CD4-positive, alpha-beta memory T cell (primary cell): Measurements from ENCODE around the gene D2HGDH. TPM values are rescaled to one million over a fixed set of nuclear protein-coding genes. Genes with fewer than 3 reads are reported as not detected.

Source experiments
- CTCF ChIA-PET: fragments of 350-600 bp; sonication (Branson Sonifier 250); formaldehyde crosslinking; loops from one replicate; lab custom pipeline; 2021; ENCODE audit warnings: inconsistent platforms; ENCODE audit not compliant: partially characterized antibody; lab: Charles Lee
- POLR2A ChIA-PET: fragments of 350-600 bp; sonication (Branson Sonifier 250); formaldehyde crosslinking; loops from one replicate; lab custom pipeline; 2021; ENCODE audit not compliant: partially characterized antibody; lab: Charles Lee
- DNase-seq, 5 donors: peaks; one replicate each; pipeline versions ENCODE4 v3.0.0 to v3.0.0-alpha.2; 2020 to 2022; ENCODE audit warnings: mixed read lengths in 1 of 5
- H3K27ac ChIP-seq: one replicate; pipeline ENCODE4 v1.7.0; 2013; ENCODE audit warnings: low read depth, low read length
- H3K27me3 ChIP-seq: 2 replicates; pipeline ENCODE4 v1.7.0; 2013; ENCODE audit warnings: mild to moderate bottlenecking, low read length, moderate library complexity; ENCODE audit not compliant: insufficient read depth
- H3K36me3 ChIP-seq: 2 replicates; pipeline ENCODE4 v1.7.0; 2013; ENCODE audit warnings: mild to moderate bottlenecking, low read length, moderate library complexity; ENCODE audit not compliant: insufficient read depth
- H3K4me1 ChIP-seq: 2 replicates; pipeline ENCODE4 v1.7.0; 2013; ENCODE audit warnings: mild to moderate bottlenecking, low read length, moderate library complexity; ENCODE audit not compliant: insufficient read depth
- H3K4me3 ChIP-seq, 2 donors: one replicate each; pipeline ENCODE4 v1.7.0; 2013; ENCODE audit warnings: low read length in 2 of 2, mild to moderate bottlenecking in 1 of 2
- H3K9me3 ChIP-seq, 2 donors: one replicate each; pipeline ENCODE4 v1.7.0; 2013; ENCODE audit warnings: low read length in 2 of 2, control low read depth in 1 of 2; ENCODE audit not compliant: control insufficient read depth in 1 of 2
- H3K27ac Mint-ChIP-seq, 7 donors: one replicate each; pipeline ENCODE4 v1.8.0; 2020 to 2021; ENCODE audit warnings: mixed read lengths in 7 of 7, mild to moderate bottlenecking in 6 of 7, inconsistent platforms in 3 of 7, moderate library complexity in 3 of 7
- H3K27me3 Mint-ChIP-seq, 2 donors: one replicate each; pipeline ENCODE4 v1.8.0; 2020 to 2021; ENCODE audit warnings: mixed read lengths in 2 of 2
- H3K36me3 Mint-ChIP-seq, 2 donors: one replicate each; pipeline ENCODE4 v1.8.0; 2020 to 2021; ENCODE audit warnings: mixed read lengths in 2 of 2, inconsistent platforms in 1 of 2, mild to moderate bottlenecking in 1 of 2
- H3K4me1 Mint-ChIP-seq, 4 donors: one replicate each; pipeline ENCODE4 v1.8.0; 2020 to 2021; ENCODE audit warnings: mixed read lengths in 4 of 4, mild to moderate bottlenecking in 1 of 4
- H3K4me3 Mint-ChIP-seq, 8 donors: one replicate each; pipeline ENCODE4 v1.8.0; 2020 to 2021; ENCODE audit warnings: mixed read lengths in 8 of 8, mild to moderate bottlenecking in 7 of 8, moderate library complexity in 6 of 8, inconsistent platforms in 3 of 8
- H3K9me3 Mint-ChIP-seq, 8 donors: one replicate each; pipeline ENCODE4 v1.8.0; 2020 to 2021; ENCODE audit warnings: mixed read lengths in 8 of 8, mild to moderate bottlenecking in 5 of 8, inconsistent platforms in 3 of 8, moderate library complexity in 1 of 8
- intact Hi-C: fragments of 100-400 bp; cut with micrococcal nuclease; formaldehyde crosslinking; loops from one replicate; pipeline ENCODE4 v1.15.1; 2023
- polyA plus RNA-seq, 2 donors: library from polyadenylated mRNA; unstranded; fragments of 300-500 nt; fragmentation: Illumina TruSeq; gene quantifications; one replicate each; pipeline ENCODE4 v1.2.3, GENCODE V29; 2021
- total RNA-seq, 2 experiments: library from RNA; stranded (reverse); gene quantifications; one replicate each; pipeline ENCODE4 v1.2.3, GENCODE V29; 2021

The D2HGDH gene
- total and polyA plus RNA-seq, 4 experiments from 2014 or later, result 0.93 to 53.9 (median 27.3) TPM

DNA sequence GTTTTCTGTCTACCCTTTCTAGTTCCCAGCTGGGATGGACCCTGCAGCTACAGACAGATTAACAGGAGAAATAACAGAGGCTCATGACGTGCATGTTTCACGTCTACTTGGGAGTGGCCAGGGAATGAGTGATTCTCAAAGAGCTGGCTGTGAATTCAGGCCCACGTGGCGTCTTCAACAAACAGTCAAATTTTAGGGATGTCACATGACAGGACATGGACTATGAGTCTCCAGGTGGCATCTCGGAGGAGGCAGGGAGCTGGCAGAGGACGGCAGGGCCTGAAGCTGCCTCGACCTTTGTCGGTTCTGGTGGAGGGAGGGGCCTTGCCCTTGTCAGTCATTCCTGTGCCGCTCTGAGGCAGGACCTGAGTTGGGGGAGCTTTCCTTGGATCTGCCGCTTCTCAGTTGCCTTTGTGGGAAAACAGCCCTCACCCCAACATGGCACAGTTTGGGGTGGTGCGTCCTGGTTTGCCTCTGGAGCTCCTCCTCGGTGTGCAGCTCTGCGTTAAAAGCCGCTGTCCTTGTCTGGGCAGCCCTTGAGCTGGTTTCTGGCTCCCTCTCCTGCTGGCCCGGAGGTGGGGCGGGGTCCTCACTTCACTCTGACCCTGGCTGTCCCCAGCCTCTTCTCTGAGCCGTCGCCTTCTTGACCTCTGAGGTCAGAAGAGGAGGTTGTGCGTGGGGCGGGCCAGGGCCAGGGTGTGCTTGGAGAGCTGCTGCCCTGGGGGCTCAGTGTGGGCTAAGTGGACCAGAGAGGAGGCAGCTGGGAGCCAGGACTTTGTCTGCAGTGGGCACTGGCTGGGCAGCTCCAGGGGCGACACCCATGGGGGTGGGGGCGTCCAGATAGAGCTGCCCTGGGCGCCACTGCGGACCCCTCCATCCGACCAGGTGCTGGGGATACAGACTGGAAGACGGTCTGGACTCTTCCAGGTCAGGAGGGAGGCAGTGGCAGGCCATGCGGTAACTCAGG, 30.1 kb downstream of the D2HGDH start:
- peaks cover 42% of the 10 kb centered on the region for H3K4me1 ChIP-seq
- Mint-ChIP-seq H3K4me3 (peak overlapping the region in 3 of 8 donors; percentile 10 to 59 (median 50)), H3K36me3 (peaks cover 16% of the 10 kb centered on the region in 2 donors), H3K27me3 (no peaks in the 10 kb centered on the region), H3K27ac (peak overlapping the region; percentile 57 to 99 (median 89)), H3K4me1 (peaks cover 23 to 36% (median 29%) of the 10 kb centered on the region in 4 donors), H3K9me3 (peaks cover 0 to 6% (median 0%) of the 10 kb centered on the region in 8 donors)
- intact Hi-C loops, result loop anchor here (5.0 kb wide), 3 partner anchors 38 to 93 kb away; partner anchors contain the start of gene PDCD1
- no peaks in the 10 kb centered on the region for H3K9me3 ChIP-seq
- H3K4me3 ChIP-seq, result no peak overlapping the region
- no peaks in the 10 kb centered on the region for H3K27me3 ChIP-seq
- CTCF ChIA-PET, result interaction anchor here (1.6 to 3.4 kb wide), 3 partner anchors 17 to 114 kb away, joined by 3 to 16 read pairs (median 5); no protein-coding TSS in a partner anchor
- POLR2A ChIA-PET, result interaction anchor here (1.0 to 3.0 kb wide), 8 partner anchors 9 to 94 kb away, joined by 3 to 26 read pairs (median 12); partner anchors contain the start of genes D2HGDH, DTYMK and PDCD1
- no peaks in the 10 kb centered on the region for H3K36me3 ChIP-seq
- H3K27ac ChIP-seq, result peak overlapping the region; percentile 56
- peak in 1 of 5 donors; percentile 22 for DNase-seq

DNA sequence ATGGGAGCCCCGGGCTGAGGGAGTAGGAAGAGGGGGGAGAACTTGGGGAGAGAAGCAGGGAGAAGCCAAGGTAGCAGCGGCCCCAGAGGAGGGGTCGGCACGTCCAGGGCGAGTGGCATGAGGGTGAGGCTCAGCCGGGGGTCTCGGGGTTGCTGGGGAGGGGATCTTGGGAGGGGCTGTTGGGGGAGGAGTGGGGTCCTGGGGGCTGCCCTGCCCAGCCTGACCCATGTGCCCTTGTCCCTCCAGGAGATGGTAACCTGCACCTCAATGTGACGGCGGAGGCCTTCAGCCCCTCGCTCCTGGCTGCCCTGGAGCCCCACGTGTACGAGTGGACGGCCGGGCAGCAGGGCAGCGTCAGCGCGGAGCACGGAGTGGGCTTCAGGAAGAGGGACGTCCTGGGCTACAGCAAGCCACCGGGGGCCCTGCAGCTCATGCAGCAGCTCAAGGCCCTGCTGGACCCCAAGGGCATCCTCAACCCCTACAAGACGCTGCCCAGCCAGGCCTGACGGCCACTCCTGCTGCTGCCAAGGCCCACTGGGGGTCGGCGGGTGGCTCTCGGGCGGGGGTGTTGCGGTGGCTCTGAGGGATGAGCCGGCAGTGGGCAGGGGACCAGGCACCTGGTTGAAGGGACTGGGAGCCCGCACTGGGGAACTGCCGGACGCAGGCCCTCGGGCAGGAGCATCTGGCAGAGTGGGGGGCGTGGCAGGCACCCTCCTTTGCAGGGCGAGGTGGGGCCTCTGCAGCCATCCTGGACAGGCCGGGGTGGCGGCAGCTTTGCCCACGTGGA, 33.2 kb downstream of the D2HGDH start:
- Histone ChIP-seq H3K36me3 (no peaks in the 10 kb centered on the region), H3K9me3 (no peaks in the 10 kb centered on the region), H3K27me3 (no peaks in the 10 kb centered on the region), H3K4me1 (peaks cover 31% of the 10 kb centered on the region), H3K4me3 (no peak overlapping the region), H3K27ac (no peak overlapping the region)
- H3K4me3 Mint-ChIP-seq, result no peak overlapping the region
- H3K27ac Mint-ChIP-seq, result no peak overlapping the region
- intact Hi-C loops, result no loop called here
- H3K9me3 Mint-ChIP-seq, result no peaks in the 10 kb centered on the region
- POLR2A ChIA-PET, result no interaction called here
- DNase-seq, result peak in 1 of 5 donors; percentile 30
- CTCF ChIA-PET, result no interaction called here
- H3K36me3 Mint-ChIP-seq, result peaks cover 1 to 6% of the 10 kb centered on the region in 2 donors
- no peaks in the 10 kb centered on the region for H3K27me3 Mint-ChIP-seq
- H3K4me1 Mint-ChIP-seq, result peaks cover 19 to 35% (median 25%) of the 10 kb centered on the region in 4 donors

DNA sequence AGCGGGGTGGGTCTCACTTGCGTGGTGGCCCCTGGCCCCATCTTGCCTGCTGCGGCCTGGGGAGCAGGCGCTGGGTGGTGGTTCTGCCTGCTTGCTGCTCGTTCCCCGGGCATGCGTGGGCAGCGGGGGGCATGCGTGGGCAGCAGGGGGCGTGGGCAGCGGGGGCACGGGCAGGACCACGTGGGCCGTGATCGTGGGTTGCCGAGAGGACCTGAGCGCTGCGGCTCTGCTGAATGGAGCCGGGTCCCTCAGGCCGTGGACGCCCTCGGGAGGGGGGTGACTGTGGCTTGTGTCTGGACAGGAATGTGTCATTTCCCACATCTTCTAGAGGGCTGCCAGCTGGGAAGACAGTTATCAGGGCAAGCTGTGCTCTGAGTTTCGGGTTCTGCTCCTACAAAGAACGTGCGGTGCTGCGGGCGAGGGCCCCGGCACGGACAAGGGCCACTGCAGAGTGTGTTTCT, 33.9 kb downstream of the D2HGDH start:
- POLR2A ChIA-PET, result no interaction called here
- CTCF ChIA-PET, result no interaction called here
- H3K36me3 ChIP-seq, result no peaks in the 10 kb centered on the region
- H3K27ac ChIP-seq, result no peak overlapping the region
- intact Hi-C loops, result no loop called here
- H3K27me3 ChIP-seq, result no peaks in the 10 kb centered on the region
- H3K4me3 ChIP-seq, result no peak overlapping the region
- no peak for DNase-seq
- H3K4me3 Mint-ChIP-seq, result no peak overlapping the region
- peaks cover 0 to under 1% of the 10 kb centered on the region in 2 donors for H3K36me3 Mint-ChIP-seq
- no peaks in the 10 kb centered on the region for H3K27me3 Mint-ChIP-seq
- peaks cover 14 to 34% (median 20%) of the 10 kb centered on the region in 4 donors for H3K4me1 Mint-ChIP-seq
- H3K9me3 Mint-ChIP-seq, result no peaks in the 10 kb centered on the region
- peak overlapping the region in 3 of 7 donors; percentile 10 to 66 (median 47) for H3K27ac Mint-ChIP-seq
- H3K4me1 ChIP-seq, result peaks cover 31% of the 10 kb centered on the region
- H3K9me3 ChIP-seq, result no peaks in the 10 kb centered on the region

DNA sequence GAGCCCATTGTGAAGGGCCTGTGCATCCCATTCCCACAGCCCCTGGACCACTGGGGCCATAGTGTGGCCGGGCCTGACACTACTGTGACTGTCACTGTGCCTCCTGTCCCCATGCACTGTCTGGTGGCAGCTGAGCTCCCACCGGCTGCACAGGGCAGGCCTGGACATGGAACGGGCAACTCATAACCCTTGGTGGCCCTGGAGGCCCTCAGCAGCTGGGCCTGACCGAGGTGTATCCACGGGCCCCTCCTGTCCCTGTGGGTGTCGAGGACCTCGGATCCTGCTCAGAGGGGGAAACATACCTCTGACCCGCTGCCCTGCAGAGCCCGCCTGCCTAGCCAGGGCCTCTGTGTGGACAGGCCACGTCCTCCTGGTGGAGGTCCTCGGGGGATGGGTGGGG, 34.4 kb downstream of the D2HGDH start:
- ChIA-PET POLR2A (no interaction called here), CTCF (no interaction called here)
- intact Hi-C loops, result no loop called here
- peaks cover 9 to 29% (median 15%) of the 10 kb centered on the region in 4 donors for H3K4me1 Mint-ChIP-seq
- H3K4me3 Mint-ChIP-seq, result no peak overlapping the region
- Histone ChIP-seq H3K27me3 (no peaks in the 10 kb centered on the region), H3K27ac (no peak overlapping the region), H3K4me3 (no peak overlapping the region), H3K4me1 (peaks cover 29% of the 10 kb centered on the region), H3K36me3 (no peaks in the 10 kb centered on the region), H3K9me3 (no peaks in the 10 kb centered on the region)
- no peaks in the 10 kb centered on the region for H3K9me3 Mint-ChIP-seq
- no peak for DNase-seq
- peak overlapping the region in 2 of 7 donors; percentile 10 to 66 for H3K27ac Mint-ChIP-seq
- no peaks in the 10 kb centered on the region for H3K27me3 Mint-ChIP-seq
- no peaks in the 10 kb centered on the region for H3K36me3 Mint-ChIP-seq

DNA sequence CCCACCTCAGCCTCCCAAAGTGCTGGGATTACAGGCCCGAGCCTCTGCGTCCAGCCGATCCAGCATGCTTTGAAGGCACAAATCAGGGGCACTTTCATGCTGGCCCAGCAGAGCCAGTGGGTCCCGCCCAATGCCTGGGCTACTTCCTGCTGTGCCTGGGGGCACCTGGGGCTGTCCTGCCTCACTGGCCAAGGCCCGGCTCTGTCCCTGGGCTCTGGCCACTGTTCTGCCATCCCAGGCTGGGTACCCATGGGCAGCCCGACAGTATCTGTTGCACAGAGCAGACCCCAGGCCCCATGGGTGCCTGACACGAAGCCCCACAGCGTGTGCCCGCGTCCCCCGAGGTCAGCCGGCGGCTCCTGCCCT, 35.4 kb downstream of the D2HGDH start:
- no peak overlapping the region for H3K27ac Mint-ChIP-seq
- Histone ChIP-seq H3K9me3 (no peaks in the 10 kb centered on the region), H3K27me3 (no peaks in the 10 kb centered on the region), H3K4me1 (peaks cover 20% of the 10 kb centered on the region), H3K4me3 (no peak overlapping the region), H3K36me3 (no peaks in the 10 kb centered on the region), H3K27ac (no peak overlapping the region)
- intact Hi-C loops, result no loop called here
- no peaks in the 10 kb centered on the region for H3K27me3 Mint-ChIP-seq
- no peaks in the 10 kb centered on the region for H3K36me3 Mint-ChIP-seq
- POLR2A ChIA-PET, result no interaction called here
- no peak overlapping the region for H3K4me3 Mint-ChIP-seq
- no peaks in the 10 kb centered on the region for H3K9me3 Mint-ChIP-seq
- peaks cover 6 to 21% (median 10%) of the 10 kb centered on the region in 4 donors for H3K4me1 Mint-ChIP-seq
- CTCF ChIA-PET, result no interaction called here
- peak in 1 of 5 donors; percentile 8 for DNase-seq

DNA sequence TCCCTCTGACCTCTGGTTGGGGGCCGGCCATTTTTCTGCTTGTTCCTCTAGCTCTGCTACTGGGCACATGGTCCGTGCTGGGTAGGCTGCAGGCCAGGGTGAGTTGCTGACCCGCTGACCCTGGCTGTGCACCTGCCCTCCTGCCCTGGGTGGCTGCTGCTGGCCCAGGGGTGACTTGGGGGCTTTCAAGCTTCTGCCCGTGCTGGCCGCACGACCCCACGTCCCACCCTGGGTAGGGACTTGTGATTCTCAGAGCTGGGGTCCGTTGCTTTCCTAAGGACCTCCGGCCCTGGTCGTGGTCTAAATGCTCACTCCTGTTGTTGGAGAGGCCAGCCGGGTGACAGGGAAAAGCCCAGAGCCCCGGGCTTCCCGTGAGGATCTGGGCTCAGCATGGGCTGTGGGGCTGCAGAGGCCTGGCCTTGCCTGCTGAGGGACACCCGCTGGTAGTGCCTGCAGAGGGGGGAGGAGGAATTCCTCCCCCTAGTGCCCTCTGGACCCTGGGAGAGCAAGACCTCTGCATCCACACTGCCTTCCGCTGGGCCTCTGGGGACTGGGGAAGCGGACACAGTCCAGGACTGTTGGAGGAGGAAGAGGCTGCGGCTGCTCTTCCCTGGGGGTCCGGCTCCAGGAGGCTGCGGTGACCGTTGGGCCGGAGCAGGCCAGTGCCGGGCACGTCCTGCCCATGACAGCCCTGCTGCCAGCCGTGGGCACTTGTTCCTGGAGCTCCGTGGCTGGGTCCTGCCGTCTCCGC, 35.9 kb downstream of the D2HGDH start:
- Histone ChIP-seq H3K9me3 (no peaks in the 10 kb centered on the region), H3K4me3 (no peak overlapping the region), H3K36me3 (no peaks in the 10 kb centered on the region), H3K4me1 (peaks cover 20% of the 10 kb centered on the region), H3K27me3 (no peaks in the 10 kb centered on the region), H3K27ac (no peak overlapping the region)
- Mint-ChIP-seq H3K36me3 (no peaks in the 10 kb centered on the region), H3K27me3 (no peaks in the 10 kb centered on the region), H3K27ac (no peak overlapping the region), H3K4me3 (no peak overlapping the region), H3K9me3 (no peaks in the 10 kb centered on the region), H3K4me1 (peaks cover 6 to 21% (median 10%) of the 10 kb centered on the region in 4 donors)
- intact Hi-C loops, result no loop called here
- ChIA-PET POLR2A (no interaction called here), CTCF (no interaction called here)
- DNase-seq, result peak in 1 of 5 donors; percentile 11
